Natural killer cell (primary cell): ENCODE measurements around the gene CD27. TPM values are rescaled to one million over a fixed set of nuclear protein-coding genes. Genes with fewer than 3 reads are reported as not detected.
"Not testable (repeated sequence)": the region's sequence is repeated elsewhere in the genome, so short reads cannot be mapped to it uniquely, and the experiment has no call there.

Experiments
- ATAC-seq, 3 donors: fragments of 150-1000 bp in 2 of 3; fragments of 200-7000 bp in 1 of 3; cut with Tn5 transposase; 1 replicate in 1 of 3; 2 replicates in 2 of 3; pipeline ENCODE4 v1.10.0; 2021; ENCODE audit warnings: mild to moderate bottlenecking in 2 of 3, moderate library complexity in 2 of 3
- DNase-seq, 2 donors: peaks; one replicate each; pipeline versions ENCODE4 v3.0.0 to v3.0.0-alpha.2; 2013 to 2021; ENCODE audit warnings: mixed read lengths in 1 of 2
- H3K27ac ChIP-seq: one replicate; pipeline ENCODE4 v1.5.1; 2013; ENCODE audit warnings: mild to moderate bottlenecking, low read length
- H3K27me3 ChIP-seq: one replicate; pipeline ENCODE4 v1.6.1; 2013; ENCODE audit warnings: low read length; ENCODE audit not compliant: control insufficient read depth, insufficient read depth
- H3K36me3 ChIP-seq: one replicate; pipeline ENCODE4 v1.6.1; 2013; ENCODE audit warnings: low read length; ENCODE audit not compliant: control insufficient read depth, insufficient read depth
- H3K4me1 ChIP-seq: one replicate; pipeline ENCODE4 v1.6.1; 2013; ENCODE audit warnings: low read length; ENCODE audit not compliant: control insufficient read depth, insufficient read depth
- H3K4me3 ChIP-seq: one replicate; pipeline ENCODE4 v1.5.1; 2013; ENCODE audit warnings: low read length
- H3K9me3 ChIP-seq: one replicate; pipeline ENCODE4 v1.6.1; 2013; ENCODE audit warnings: low read length; ENCODE audit not compliant: control insufficient read depth, insufficient read depth
- H3K27ac Mint-ChIP-seq, 2 donors: one replicate each; pipeline ENCODE4 v1.8.0; 2022; ENCODE audit warnings: mild to moderate bottlenecking in 2 of 2, mixed read lengths in 2 of 2, moderate library complexity in 1 of 2
- H3K27me3 Mint-ChIP-seq, 2 donors: one replicate each; pipeline ENCODE4 v1.8.0; 2022; ENCODE audit warnings: low read depth in 2 of 2, mixed read lengths in 2 of 2
- H3K36me3 Mint-ChIP-seq: one replicate; pipeline ENCODE4 v1.8.0; 2022; ENCODE audit warnings: mixed read lengths
- H3K4me1 Mint-ChIP-seq, 2 donors: one replicate each; pipeline ENCODE4 v1.8.0; 2022; ENCODE audit warnings: mixed read lengths in 2 of 2
- H3K4me3 Mint-ChIP-seq: one replicate; pipeline ENCODE4 v1.8.0; 2022; ENCODE audit warnings: mild to moderate bottlenecking, moderate library complexity, mixed read lengths
- H3K9me3 Mint-ChIP-seq, 2 donors: one replicate each; pipeline ENCODE4 v1.8.0; 2022; ENCODE audit warnings: mixed read lengths in 2 of 2
- CTCF ChIP-seq: fragments of 200-600 bp; IDR thresholded peaks from one replicate; pipeline ENCODE4 v1.8.0; 2022; ENCODE audit warnings: antibody characterized with exemption
- WGBS: methylation state at CpG from one replicate; pipeline ENCODE4 v1.1.7; 2013; ENCODE audit warnings: missing lambda C conversion rate; ENCODE audit not compliant: insufficient coverage; 5-methylcytosine and 5-hydroxymethylcytosine counted together
- intact Hi-C: fragments of 100-400 bp; cut with micrococcal nuclease; formaldehyde crosslinking; loops from one replicate; pipeline ENCODE4 v1.14.2; 2022
- total RNA-seq, 4 donors: library from RNA; stranded (reverse); fragments of 120-200 nt in 1 of 4; gene quantifications; one replicate each; pipeline versions ENCODE4 v1.2.3 to v1.2.4, GENCODE V29; 2013 to 2022

The CD27 gene
- total RNA-seq, 3 donors from 2014 or later (not counting 1 experiment from before 2014, with no cell fraction given), result 2.7 to 13.7 (median 3.1) TPM

GRCh38 chr12:6476489-6476888, 31.7 kb downstream of the CD27 start:
- WGBS, result 85% methylated on average over 3 of the region's 3 CpGs
- Mint-ChIP-seq H3K9me3 (no peaks in the 10 kb centered on the region), H3K4me1 (peaks cover under 1% of the 10 kb centered on the region in 2 donors), H3K36me3 (no peaks in the 10 kb centered on the region), H3K4me3 (no peak overlapping the region), H3K27me3 (no peaks in the 10 kb centered on the region), H3K27ac (no peak overlapping the region)
- no peak overlapping the region for H3K27ac ChIP-seq
- no peak overlapping the region for H3K4me3 ChIP-seq
- H3K27me3 ChIP-seq, result peaks cover 3% of the 10 kb centered on the region
- H3K36me3 ChIP-seq, result no peaks in the 10 kb centered on the region
- DNase-seq (no peak), ATAC-seq (no peak)
- intact Hi-C loops, result no loop called here
- H3K9me3 ChIP-seq, result no peaks in the 10 kb centered on the region
- no peak for TF ChIP-seq CTCF
- H3K4me1 ChIP-seq, result no peaks in the 10 kb centered on the region

- H3K4me1 Mint-ChIP-seq, H3K27ac Mint-ChIP-seq: not testable (repeated sequence)
Observed at GRCh38 chr12:6477601-6478377, 33.0 kb downstream of the CD27 start.

DNA sequence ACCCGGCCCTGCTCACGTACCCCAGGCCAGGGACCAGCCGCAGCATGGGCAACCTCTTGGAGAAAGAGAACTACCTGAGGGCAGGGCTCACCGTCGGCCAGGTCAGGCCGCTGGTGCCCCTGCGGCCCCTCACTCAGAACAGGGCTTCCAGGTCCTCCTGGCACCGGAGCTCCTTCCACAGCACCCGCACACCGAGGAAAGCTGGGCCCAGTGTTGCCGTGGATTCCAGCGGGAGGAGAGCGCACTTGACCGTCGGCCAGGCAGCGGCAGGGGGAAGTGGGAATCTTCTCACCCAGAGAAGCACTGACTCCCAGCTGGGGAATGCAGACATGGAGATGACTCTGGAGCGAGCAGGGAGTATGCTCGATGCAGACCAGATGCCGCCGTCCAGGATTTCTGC, 33.7 kb downstream of the CD27 start:
- Histone ChIP-seq H3K4me1 (no peaks in the 10 kb centered on the region), H3K4me3 (no peak overlapping the region), H3K36me3 (no peaks in the 10 kb centered on the region), H3K27ac (no peak overlapping the region), H3K9me3 (no peaks in the 10 kb centered on the region), H3K27me3 (peaks cover 3% of the 10 kb centered on the region)
- H3K9me3 Mint-ChIP-seq, result no peaks in the 10 kb centered on the region
- H3K27ac Mint-ChIP-seq, result no peak overlapping the region
- no peak for ATAC-seq
- intact Hi-C loops, result no loop called here
- no peak for DNase-seq
- H3K36me3 Mint-ChIP-seq, result no peaks in the 10 kb centered on the region
- H3K4me1 Mint-ChIP-seq, result no peaks in the 10 kb centered on the region
- H3K4me3 Mint-ChIP-seq, result no peak overlapping the region
- no peaks in the 10 kb centered on the region for H3K27me3 Mint-ChIP-seq
- 95% methylated on average over 20 of the region's 20 CpGs for WGBS
- no peak for TF ChIP-seq CTCF

More at GRCh38 chr12:6477601-6478377, 33.0 kb downstream of the CD27 start:
- intact Hi-C loops, H3K27me3 Mint-ChIP-seq, H3K4me3 Mint-ChIP-seq, H3K27ac ChIP-seq, H3K9me3 ChIP-seq, ATAC-seq, H3K4me1 ChIP-seq, H3K36me3 Mint-ChIP-seq, H3K9me3 Mint-ChIP-seq, H3K4me3 ChIP-seq, H3K36me3 ChIP-seq, H3K27me3 ChIP-seq, DNase-seq: not testable (repeated sequence)
- WGBS, result 95% methylated on average over 37 of the region's 37 CpGs

DNA sequence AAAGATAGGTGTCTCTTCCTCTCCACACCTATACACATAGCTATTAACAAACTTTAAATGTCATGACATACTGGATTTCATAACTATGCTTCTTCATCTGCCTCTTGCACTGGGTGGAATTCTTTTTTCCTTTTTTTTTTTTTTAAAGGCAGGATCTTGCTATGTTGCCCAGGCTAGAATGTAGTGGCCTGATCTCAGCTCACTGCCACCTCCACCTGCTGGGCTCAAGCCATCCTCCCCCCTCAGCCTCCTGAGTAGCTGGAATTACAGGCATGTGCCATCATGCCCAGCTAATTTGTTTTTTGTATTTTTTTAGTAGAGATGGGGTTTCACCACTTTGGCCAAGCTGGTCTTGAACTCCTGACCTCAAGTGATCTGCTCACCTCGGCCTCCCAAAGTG, 43.5 kb downstream of the CD27 start:
- intact Hi-C loops, result no loop called here
- Mint-ChIP-seq H3K4me1 (peaks cover 12 to 15% of the 10 kb centered on the region in 2 donors), H3K4me3 (no peak overlapping the region), H3K9me3 (no peaks in the 10 kb centered on the region), H3K27me3 (no peaks in the 10 kb centered on the region), H3K27ac (no peak overlapping the region), H3K36me3 (no peaks in the 10 kb centered on the region)
- Histone ChIP-seq H3K36me3 (peaks cover 10% of the 10 kb centered on the region), H3K9me3 (no peaks in the 10 kb centered on the region), H3K27me3 (no peaks in the 10 kb centered on the region), H3K4me1 (peaks cover 8% of the 10 kb centered on the region), H3K4me3 (no peak overlapping the region), H3K27ac (no peak overlapping the region)
- no peak for TF ChIP-seq CTCF
- WGBS, result 100% methylated on average over 1 of the region's 1 CpG
- no peak for ATAC-seq
- no peak for DNase-seq
